T-cell (primary cell): Measurements from ENCODE around the gene STAP2. TPM values are rescaled to one million over a fixed set of nuclear protein-coding genes. Genes with fewer than 3 reads are reported as not detected.

Experiments
- ATAC-seq, 4 experiments: fragments of 200-7000 bp in 3 of 4; fragments of 150-1000 bp in 1 of 4; cut with Tn5 transposase; replicated peaks in 1 of 4; 1 replicate in 3 of 4; 2 replicates in 1 of 4; pipeline ENCODE4 v1.10.0; 2021; ENCODE audit warnings: moderate library complexity in 3 of 4, mild to moderate bottlenecking in 2 of 4, moderate number of reproducible peaks in 1 of 4
- CTCF ChIA-PET, 2 donors: fragments of 300-600 bp; sonication (Branson Sonifier 250); formaldehyde crosslinking; loops; one replicate each; lab custom pipeline; 2022; ENCODE audit warnings: antibody characterized with exemption in 2 of 2; lab: Charles Lee
- POLR2A ChIA-PET, 2 donors: fragments of 300-600 bp; sonication (Branson Sonifier 250); formaldehyde crosslinking; loops; one replicate each; lab custom pipeline; 2022; ENCODE audit warnings: antibody characterized with exemption in 2 of 2; lab: Charles Lee
- DNase-seq, 35 experiments: peaks; one replicate each; pipeline versions ENCODE4 v3.0.0 to v3.0.0-alpha.2; 2013 to 2023
- H3K27ac ChIP-seq: one replicate; pipeline ENCODE4 v1.5.1; 2013; ENCODE audit warnings: low read length
- H3K27me3 ChIP-seq, 2 experiments: replicated peaks in 1 of 2; 1 replicate in 1 of 2; 2 replicates in 1 of 2; pipeline versions ENCODE4 v1.6.1 to v1.7.0; 2013; ENCODE audit warnings: low read length in 1 of 2, mixed read lengths in 1 of 2; ENCODE audit not compliant: control insufficient read depth in 2 of 2, insufficient read depth in 2 of 2; ENCODE audit errors: extremely low read depth in 1 of 2
- H3K36me3 ChIP-seq, 2 donors: 1 replicate in 1 of 2; 2 replicates in 1 of 2; pipeline versions ENCODE4 v1.6.1 to v1.7.0; 2013; ENCODE audit warnings: low read length in 1 of 2; ENCODE audit not compliant: control insufficient read depth in 2 of 2, insufficient read depth in 1 of 2; ENCODE audit errors: extremely low read depth in 1 of 2
- H3K4me1 ChIP-seq, 2 experiments: 1 replicate in 1 of 2; 2 replicates in 1 of 2; pipeline versions ENCODE4 v1.6.1 to v1.7.0; 2013; ENCODE audit warnings: low read length in 2 of 2, mixed read lengths in 1 of 2; ENCODE audit not compliant: insufficient read depth in 2 of 2, control insufficient read depth in 1 of 2; ENCODE audit errors: extremely low read depth in 1 of 2
- H3K4me3 ChIP-seq, 2 donors: 1 replicate in 1 of 2; 2 replicates in 1 of 2; pipeline versions ENCODE4 v1.5.1 to v1.7.0; 2013; ENCODE audit warnings: mild to moderate bottlenecking in 2 of 2, low read length in 1 of 2, moderate library complexity in 1 of 2; ENCODE audit not compliant: control insufficient read depth in 1 of 2; ENCODE audit errors: extremely low read depth in 1 of 2
- H3K9me3 ChIP-seq: 2 replicates; pipeline ENCODE4 v1.7.0; 2013
- H3K27ac Mint-ChIP-seq, 2 donors: one replicate each; pipeline ENCODE4 v1.8.0; 2020 to 2021; ENCODE audit warnings: mild to moderate bottlenecking in 2 of 2, mixed read lengths in 2 of 2
- H3K27me3 Mint-ChIP-seq, 2 donors: one replicate each; pipeline ENCODE4 v1.8.0; 2021 to 2022; ENCODE audit warnings: mixed read lengths in 2 of 2
- H3K36me3 Mint-ChIP-seq: one replicate; pipeline ENCODE4 v1.8.0; 2021; ENCODE audit warnings: mixed read lengths
- H3K4me1 Mint-ChIP-seq, 3 donors: one replicate each; pipeline ENCODE4 v1.8.0; 2020 to 2022; ENCODE audit warnings: mixed read lengths in 3 of 3, mild to moderate bottlenecking in 1 of 3
- H3K4me3 Mint-ChIP-seq, 3 donors: one replicate each; pipeline ENCODE4 v1.8.0; 2020 to 2022; ENCODE audit warnings: mild to moderate bottlenecking in 3 of 3, mixed read lengths in 3 of 3, moderate library complexity in 3 of 3
- H3K9me3 Mint-ChIP-seq, 3 donors: one replicate each; pipeline ENCODE4 v1.8.0; 2020 to 2022; ENCODE audit warnings: mixed read lengths in 3 of 3
- WGBS: methylation state at CpG from one replicate; pipeline ENCODE4 v1.1.5; 2013; ENCODE audit warnings: missing lambda C conversion rate; ENCODE audit not compliant: insufficient coverage; 5-methylcytosine and 5-hydroxymethylcytosine counted together
- total RNA-seq, 35 experiments: library from RNA in 6 of 35; stranded (reverse) in 6 of 35; fragments of 120-200 nt in 1 of 35; gene quantifications; one replicate each; pipeline versions ENCODE4 v1.2.1 to v1.2.4 and lab custom pipeline; 2013 to 2026

The STAP2 gene
- total RNA-seq, 5 donors from 2014 or later (not counting 1 experiment from before 2014, with no cell fraction given), result 2.3 to 3.7 (median 2.9) TPM

DNA sequence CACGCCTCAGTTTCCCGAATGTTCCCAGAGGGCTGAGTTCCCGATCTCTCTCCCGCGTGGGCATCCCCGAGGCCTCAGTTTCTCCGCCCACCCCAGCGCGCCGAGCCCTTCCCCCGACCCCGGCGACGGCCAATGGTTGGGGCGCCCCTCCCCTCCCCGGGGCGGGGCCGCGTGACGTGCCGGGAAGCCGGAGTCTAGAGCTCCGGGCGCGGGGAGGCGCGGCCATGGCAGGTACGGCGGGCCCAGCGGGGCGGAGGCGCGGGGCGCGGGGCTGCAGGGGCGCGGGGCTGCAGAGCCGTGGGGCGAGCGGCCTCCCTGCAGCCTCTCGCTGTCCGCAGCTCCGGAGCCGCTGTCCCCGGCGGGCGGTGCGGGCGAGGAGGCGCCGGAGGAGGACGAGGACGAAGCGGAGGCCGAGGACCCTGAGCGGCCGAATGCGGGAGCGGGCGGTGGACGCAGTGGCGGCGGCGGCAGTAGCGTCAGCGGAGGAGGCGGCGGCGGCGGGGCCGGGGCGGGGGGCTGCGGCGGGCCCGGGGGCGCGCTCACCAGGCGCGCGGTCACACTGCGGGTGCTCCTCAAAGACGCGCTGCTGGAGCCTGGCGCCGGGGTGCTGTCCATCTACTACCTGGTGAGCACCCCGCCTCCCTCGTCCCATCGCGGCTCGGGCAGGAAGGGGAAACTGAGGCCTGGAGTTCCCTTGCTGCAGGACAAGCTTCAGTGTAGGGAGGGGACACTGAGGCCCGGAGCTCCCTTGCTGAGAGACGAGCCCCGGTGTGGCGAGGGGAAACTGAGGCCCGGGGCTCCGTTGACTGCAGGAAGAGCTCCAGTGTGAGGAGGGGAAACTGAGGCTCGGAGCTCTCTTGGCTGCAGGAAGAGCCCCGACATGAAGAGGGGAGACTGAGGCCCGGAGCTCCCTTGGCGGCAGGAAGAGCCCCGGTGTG is 5.0 kb upstream of the STAP2 start, which contains the start of gene MPND:
MPND (plus strand) TSS at position 193 of the 938 bp plus-strand sequence; CDS start at position 225, 32 bp downstream.
- Mint-ChIP-seq H3K9me3 (no peaks in the 10 kb centered on the region), H3K27ac (peak within 1 kb of the TSS; percentile 84 to 94), H3K27me3 (no peaks in the 10 kb centered on the region), H3K36me3 (peaks cover 6% of the 10 kb centered on the region), H3K4me3 (peak within 1 kb of the TSS; percentile 84 to 90 (median 89)), H3K4me1 (peaks cover 23 to 34% (median 31%) of the 10 kb centered on the region in 3 donors)
- peaks cover 0 to 3% of the 10 kb centered on the region in 2 donors for H3K36me3 ChIP-seq
- ChIA-PET POLR2A (interaction anchor here (0.5 to 1.7 kb wide), 9 partner anchors 9 to 274 kb away, joined by 3 to 13 read pairs (median 4); partner anchors contain the start of gene YJU2 (in 1 of the 2)), CTCF (interaction anchor here (0.6 to 2.8 kb wide), 13 partner anchors 9 to 128 kb away, joined by 3 to 39 read pairs (median 4); partner anchors contain the start of genes CHAF1A (in 1 of the 2), HDGFL2 (in 1 of the 2), SH3GL1 (in 1 of the 2) and YJU2 (in 1 of the 2))
- H3K9me3 ChIP-seq, result no peaks in the 10 kb centered on the region
- DNase-seq, result peak; percentile 82 to 95 (median 90)
- H3K27me3 ChIP-seq, result no peaks in the 10 kb centered on the region
- 4% methylated on average over 101 of the region's 101 CpGs for WGBS
- peaks cover 6 to 37% of the 10 kb centered on the region in 2 experiments for H3K4me1 ChIP-seq
- peak within 1 kb of the TSS; percentile 73 to 96 for H3K4me3 ChIP-seq
- peak within 1 kb of the TSS; percentile 86 for H3K27ac ChIP-seq
- peak; percentile 76 to 84 (median 80) for ATAC-seq

- peak overlapping the region; percentile 84 to 90 (median 89) for H3K4me3 Mint-ChIP-seq
- Histone ChIP-seq H3K27ac (peak overlapping the region; percentile 86), H3K4me1 (peaks cover 8 to 46% of the 10 kb centered on the region in 2 experiments), H3K27me3 (no peaks in the 10 kb centered on the region), H3K9me3 (no peaks in the 10 kb centered on the region), H3K4me3 (peak overlapping the region; percentile 73 to 96), H3K36me3 (peaks cover 0 to 3% of the 10 kb centered on the region in 2 donors)
- H3K9me3 Mint-ChIP-seq, result no peaks in the 10 kb centered on the region
- DNase-seq (peak; percentile 81 to 97 (median 91)), ATAC-seq (peak; percentile 79 to 81 (median 81))
- H3K27me3 Mint-ChIP-seq, result no peaks in the 10 kb centered on the region
- H3K4me1 Mint-ChIP-seq, result peaks cover 30 to 41% (median 40%) of the 10 kb centered on the region in 3 donors
- ChIA-PET CTCF (interaction anchor here in 1 of 2 donors (0.6 to 2.8 kb wide), 18 partner anchors 10 to 788 kb away, joined by 3 to 39 read pairs (median 4); partner anchors contain the start of genes CHAF1A, HDGFL2, PIAS4 and SH3GL1), POLR2A (interaction anchor here in 1 of 2 donors (0.5 to 1.7 kb wide), 9 partner anchors 10 to 273 kb away, joined by 3 to 13 read pairs (median 3); partner anchors contain the start of genes TMIGD2 and YJU2)
- WGBS, result under 1% methylated on average over 31 of the region's 39 CpGs
- peaks cover 6% of the 10 kb centered on the region for H3K36me3 Mint-ChIP-seq
- peak overlapping the region; percentile 84 to 94 for H3K27ac Mint-ChIP-seq
Measured at GRCh38 chr19:4342615-4343369, 4.2 kb upstream of the STAP2 start.

- Mint-ChIP-seq H3K9me3 (no peaks in the 10 kb centered on the region), H3K36me3 (peaks cover 6% of the 10 kb centered on the region), H3K4me1 (peaks cover 31 to 42% (median 41%) of the 10 kb centered on the region in 3 donors), H3K4me3 (peak overlapping the region; percentile 84 to 90 (median 89)), H3K27me3 (no peaks in the 10 kb centered on the region), H3K27ac (peak overlapping the region; percentile 84 to 94)
- no peaks in the 10 kb centered on the region for H3K9me3 ChIP-seq
- POLR2A ChIA-PET, result interaction anchor here in 1 of 2 donors (0.8 to 1.7 kb wide), 7 partner anchors 10 to 129 kb away, joined by 3 to 13 read pairs (median 4); partner anchors contain the start of genes TMIGD2 and YJU2
- ATAC-seq (no peak), DNase-seq (no peak)
- H3K4me3 ChIP-seq, result peak overlapping the region; percentile 73 to 96
- peaks cover 0 to 3% of the 10 kb centered on the region in 2 donors for H3K36me3 ChIP-seq
- CTCF ChIA-PET, result interaction anchor here in 1 of 2 donors (0.7 to 2.8 kb wide), 16 partner anchors 10 to 787 kb away, joined by 3 to 39 read pairs (median 4); partner anchors contain the start of genes CHAF1A, HDGFL2, PIAS4 and SH3GL1
- peaks cover 8 to 47% of the 10 kb centered on the region in 2 experiments for H3K4me1 ChIP-seq
- H3K27ac ChIP-seq, result peak overlapping the region; percentile 78
- WGBS, result 15% methylated on average over 10 of the region's 10 CpGs
- no peaks in the 10 kb centered on the region for H3K27me3 ChIP-seq
Measured at GRCh38 chr19:4342314-4342614, 3.6 kb upstream of the STAP2 start.

- Histone ChIP-seq H3K4me3 (peak overlapping the region; percentile 32 to 44), H3K9me3 (no peaks in the 10 kb centered on the region), H3K36me3 (no peaks in the 10 kb centered on the region), H3K4me1 (peaks cover 3 to 28% of the 10 kb centered on the region in 2 experiments), H3K27me3 (no peaks in the 10 kb centered on the region), H3K27ac (peak overlapping the region; percentile 11)
- ChIA-PET POLR2A (interaction anchor here in 1 of 2 donors (0.5 kb wide), 1 partner anchor 62 kb away, joined by 3 read pairs; no protein-coding TSS in a partner anchor), CTCF (interaction anchor here in 1 of 2 donors (0.7 to 1.4 kb wide), 2 partner anchors 14 to 39 kb away, joined by 3 read pairs; no protein-coding TSS in a partner anchor)
- peaks cover 23 to 32% (median 29%) of the 10 kb centered on the region in 3 donors for H3K4me1 Mint-ChIP-seq
- WGBS, result 49% methylated on average over 4 of the region's 14 CpGs
- no peaks in the 10 kb centered on the region for H3K27me3 Mint-ChIP-seq
- H3K9me3 Mint-ChIP-seq, result peaks cover 0 to 6% (median 0%) of the 10 kb centered on the region in 3 donors
- peak overlapping the region; percentile 89 to 91 for H3K27ac Mint-ChIP-seq
- DNase-seq (no peak), ATAC-seq (no peak)
- no peaks in the 10 kb centered on the region for H3K36me3 Mint-ChIP-seq
- peak overlapping the region; percentile 82 to 86 (median 84) for H3K4me3 Mint-ChIP-seq
Measured at GRCh38 chr19:4337906-4338440, 654 bp downstream of the STAP2 start.

GRCh38 chr19:4334929-4335570 is 3.6 kb downstream of the STAP2 start:
- H3K27ac ChIP-seq, result no peak overlapping the region
- H3K27ac Mint-ChIP-seq, result no peak overlapping the region
- no peaks in the 10 kb centered on the region for H3K36me3 Mint-ChIP-seq
- H3K4me3 ChIP-seq, result no peak overlapping the region
- DNase-seq (no peak), ATAC-seq (no peak)
- no peaks in the 10 kb centered on the region for H3K27me3 ChIP-seq
- 93% methylated on average over 7 of the region's 7 CpGs for WGBS
- ChIA-PET POLR2A (no interaction called here), CTCF (no interaction called here)
- H3K36me3 ChIP-seq, result no peaks in the 10 kb centered on the region
- peaks cover 3 to 18% of the 10 kb centered on the region in 2 experiments for H3K4me1 ChIP-seq
- peaks cover 14 to 21% (median 18%) of the 10 kb centered on the region in 3 donors for H3K4me1 Mint-ChIP-seq
- H3K9me3 Mint-ChIP-seq, result peaks cover 0 to 6% (median 0%) of the 10 kb centered on the region in 3 donors
- H3K4me3 Mint-ChIP-seq, result no peak overlapping the region
- no peaks in the 10 kb centered on the region for H3K27me3 Mint-ChIP-seq
- no peaks in the 10 kb centered on the region for H3K9me3 ChIP-seq
